ENCODE data around the gene PID1. TPM values are rescaled to one million over a fixed set of nuclear protein-coding genes. Genes with fewer than 3 reads are reported as not detected.

Gene PID1
- total RNA-seq, 1 experiment from 2014 or later, result 2.9 TPM

- ChIA-PET POLR2A (no interaction called here), CTCF (no interaction called here)
- ATAC-seq (no peak), DNase-seq (ENCODE audit: low read depth, low spot score) (no peak)
- in situ Hi-C loops (cut with HindIII; ENCODE audit: low pct_unique_long_range_greater_than_20kb, low sequenced_read_pairs) (no loop called here), intact Hi-C loops (cut with micrococcal nuclease; ENCODE audit: unreplicated experiment) (no loop called here)
- H3K27me3 ChIP-seq (ENCODE audit: control insufficient read depth, insufficient read depth, low read length), result no peaks in the 10 kb centered on the region
- no TSS peak for BruUV-seq (replicated peaks)
- H3K9me3 ChIP-seq (ENCODE audit: control insufficient read depth, insufficient read depth, low read depth, low read length), result no peaks in the 10 kb centered on the region
- no peak overlapping the region for H3K4me3 ChIP-seq (ENCODE audit: low read depth in 2 of 2, low read length in 2 of 2)
- H3K36me3 ChIP-seq (ENCODE audit: control insufficient read depth, insufficient read depth, low read length), result no peaks in the 10 kb centered on the region
- TF ChIP-seq, protein P1, sequence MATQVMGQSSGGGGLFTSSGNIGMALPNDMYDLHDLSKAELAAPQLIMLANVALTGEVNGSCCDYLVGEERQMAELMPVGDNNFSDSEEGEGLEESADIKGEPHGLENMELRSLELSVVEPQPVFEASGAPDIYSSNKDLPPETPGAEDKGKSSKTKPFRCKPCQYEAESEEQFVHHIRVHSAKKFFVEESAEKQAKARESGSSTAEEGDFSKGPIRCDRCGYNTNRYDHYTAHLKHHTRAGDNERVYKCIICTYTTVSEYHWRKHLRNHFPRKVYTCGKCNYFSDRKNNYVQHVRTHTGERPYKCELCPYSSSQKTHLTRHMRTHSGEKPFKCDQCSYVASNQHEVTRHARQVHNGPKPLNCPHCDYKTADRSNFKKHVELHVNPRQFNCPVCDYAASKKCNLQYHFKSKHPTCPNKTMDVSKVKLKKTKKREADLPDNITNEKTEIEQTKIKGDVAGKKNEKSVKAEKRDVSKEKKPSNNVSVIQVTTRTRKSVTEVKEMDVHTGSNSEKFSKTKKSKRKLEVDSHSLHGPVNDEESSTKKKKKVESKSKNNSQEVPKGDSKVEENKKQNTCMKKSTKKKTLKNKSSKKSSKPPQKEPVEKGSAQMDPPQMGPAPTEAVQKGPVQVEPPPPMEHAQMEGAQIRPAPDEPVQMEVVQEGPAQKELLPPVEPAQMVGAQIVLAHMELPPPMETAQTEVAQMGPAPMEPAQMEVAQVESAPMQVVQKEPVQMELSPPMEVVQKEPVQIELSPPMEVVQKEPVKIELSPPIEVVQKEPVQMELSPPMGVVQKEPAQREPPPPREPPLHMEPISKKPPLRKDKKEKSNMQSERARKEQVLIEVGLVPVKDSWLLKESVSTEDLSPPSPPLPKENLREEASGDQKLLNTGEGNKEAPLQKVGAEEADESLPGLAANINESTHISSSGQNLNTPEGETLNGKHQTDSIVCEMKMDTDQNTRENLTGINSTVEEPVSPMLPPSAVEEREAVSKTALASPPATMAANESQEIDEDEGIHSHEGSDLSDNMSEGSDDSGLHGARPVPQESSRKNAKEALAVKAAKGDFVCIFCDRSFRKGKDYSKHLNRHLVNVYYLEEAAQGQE (IDR thresholded peaks at IDR 0.05; ENCODE audit: insufficient read depth in 1 of 2, low read depth in 2 of 2, low read length in 1 of 2), result no peak
- no peak for TF ChIP-seq POLR2AphosphoS5 (IDR thresholded peaks at IDR 0.05; ENCODE audit: low read depth, low read length)
- no peak for TF ChIP-seq SIN3A (IDR thresholded peaks at IDR 0.05; ENCODE audit: borderline replicate concordance, insufficient read depth, low read depth, low read length)
- TF ChIP-seq CTCF (IDR thresholded peaks at IDR 0.05), result no peak
- TF ChIP-seq TCF7L2 (IDR thresholded peaks at IDR 0.05; ENCODE audit: low read depth, low read length), result no peak
- H3K27ac ChIP-seq (ENCODE audit: low read length), result no peak overlapping the region
- H3K4me1 ChIP-seq (ENCODE audit: control insufficient read depth, insufficient read depth, low read length), result no peaks in the 10 kb centered on the region
Observed at GRCh38 chr2:229096409-229097066, 174.5 kb downstream of the PID1 start.

- intact Hi-C loops (cut with micrococcal nuclease; ENCODE audit: unreplicated experiment) (no loop called here), in situ Hi-C loops (cut with HindIII; ENCODE audit: low pct_unique_long_range_greater_than_20kb, low sequenced_read_pairs) (no loop called here)
- TF ChIP-seq SIN3A (IDR thresholded peaks at IDR 0.05; ENCODE audit: borderline replicate concordance, insufficient read depth, low read depth, low read length) (no peak), CTCF (IDR thresholded peaks at IDR 0.05) (no peak), TCF7L2 (IDR thresholded peaks at IDR 0.05; ENCODE audit: low read depth, low read length) (no peak), POLR2AphosphoS5 (IDR thresholded peaks at IDR 0.05; ENCODE audit: low read depth, low read length) (no peak)
- TF ChIP-seq, protein P1 (IDR thresholded peaks at IDR 0.05; ENCODE audit: insufficient read depth in 1 of 2, low read depth in 2 of 2, low read length in 1 of 2), result no peak
- CTCF ChIA-PET, result no interaction called here
- no peaks in the 10 kb centered on the region for H3K4me1 ChIP-seq (ENCODE audit: control insufficient read depth, insufficient read depth, low read length)
- no TSS peak for BruUV-seq (replicated peaks)
- H3K9me3 ChIP-seq (ENCODE audit: control insufficient read depth, insufficient read depth, low read depth, low read length), result no peaks in the 10 kb centered on the region
- POLR2A ChIA-PET, result no interaction called here
- H3K4me3 ChIP-seq (ENCODE audit: low read depth in 2 of 2, low read length in 2 of 2), result no peak overlapping the region
- H3K36me3 ChIP-seq (ENCODE audit: control insufficient read depth, insufficient read depth, low read length), result no peaks in the 10 kb centered on the region
- H3K27ac ChIP-seq (ENCODE audit: low read length), result no peak overlapping the region
- no peaks in the 10 kb centered on the region for H3K27me3 ChIP-seq (ENCODE audit: control insufficient read depth, insufficient read depth, low read length)
- ATAC-seq (no peak), DNase-seq (ENCODE audit: low read depth, low spot score) (no peak)
Observed at GRCh38 chr2:229095472-229095871, 175.6 kb downstream of the PID1 start.

All from Panc1 (cell line).